Renal cortex interstitium (tissue), 11 donors: ENCODE measurements around the gene PFKFB4. TPM values are rescaled to one million over a fixed set of nuclear protein-coding genes. Genes with fewer than 3 reads are reported as not detected.

Experiments
- DNase-seq, 11 donors: peaks; one replicate each; pipeline ENCODE4 v3.0.0-alpha.2; 2013; ENCODE audit warnings: low read depth in 9 of 11, low spot score in 4 of 11; ENCODE audit errors: extremely low read depth in 1 of 11
- polyA plus RNA-seq, 3 donors: library from polyadenylated mRNA; unstranded; fragments of 120-200 nt; gene quantifications; one replicate each; pipeline ENCODE4 v1.2.1, GENCODE V29; 2013; ENCODE audit not compliant: insufficient read length in 3 of 3

PFKFB4 gene
- polyA plus RNA-seq, 3 donors, result 4.0 to 12.8 (median 5.2) TPM

- DNase-seq, result no peak
Observed at GRCh38 chr3:48591436-48591835, 34.8 kb upstream of the PFKFB4 start.

GRCh38 chr3:48588230-48588629, 31.6 kb upstream of the PFKFB4 start:
- DNase-seq, result no peak

DNA sequence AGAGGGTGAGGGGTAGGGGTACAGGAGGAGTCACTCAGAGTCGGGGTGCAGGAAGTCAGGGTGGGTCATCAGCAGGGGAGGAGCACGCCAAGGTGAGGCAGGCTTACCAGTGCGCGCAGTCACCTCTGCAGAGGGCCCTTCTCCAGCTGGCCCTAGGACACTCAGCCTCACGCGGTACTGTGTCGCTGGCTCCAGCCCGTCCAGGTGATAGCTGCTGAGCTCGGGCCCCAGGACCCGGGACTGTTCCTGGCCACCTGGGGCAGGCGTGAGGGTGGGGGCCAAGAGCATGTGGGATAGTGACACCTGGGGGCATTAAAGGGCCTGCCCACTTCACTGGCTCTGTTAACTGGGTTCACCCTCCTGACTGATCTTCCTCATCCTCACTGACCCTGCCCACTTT, 31.1 kb upstream of the PFKFB4 start:
- DNase-seq, result no peak

DNA sequence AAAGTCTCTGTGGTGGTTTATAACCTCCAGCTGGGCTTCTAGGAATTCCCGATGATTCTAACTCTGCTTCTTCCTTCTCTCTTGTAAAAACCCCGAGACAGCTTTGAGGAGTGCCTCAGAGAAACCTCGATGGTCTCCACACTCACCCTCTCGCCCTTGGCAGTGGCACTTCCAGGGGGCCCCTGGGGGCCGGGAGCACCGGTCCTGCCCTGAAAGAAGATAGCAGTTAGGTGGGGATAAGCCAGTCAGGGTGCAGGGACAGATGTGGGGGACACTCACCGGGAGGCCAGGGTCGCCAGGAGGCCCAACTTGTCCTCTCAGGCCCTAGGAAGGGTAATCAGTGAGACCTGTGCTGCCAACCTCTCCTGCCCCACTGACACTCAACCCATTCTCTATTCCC, 28.8 kb upstream of the PFKFB4 start:
- no peak for DNase-seq

DNA sequence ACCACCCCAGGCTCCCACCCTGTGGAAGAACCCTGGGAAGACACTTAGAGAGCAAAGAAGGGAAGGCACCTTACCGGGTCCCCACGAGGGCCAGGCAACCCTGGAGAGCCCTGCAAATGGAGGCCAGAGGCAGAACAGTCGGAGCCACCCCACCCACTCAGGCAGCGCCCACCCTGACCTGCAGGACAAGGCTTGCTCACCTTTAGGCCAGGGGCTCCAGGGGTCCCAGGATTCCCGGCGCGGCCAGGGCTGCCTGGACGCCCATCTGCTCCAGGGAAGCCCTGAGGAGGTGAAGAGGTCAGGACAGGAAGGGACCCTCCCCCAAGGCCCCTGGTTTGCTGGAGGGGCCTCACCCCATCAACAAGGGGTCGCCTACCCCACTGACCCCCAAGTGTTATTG, 28.2 kb upstream of the PFKFB4 start:
- no peak for DNase-seq

- no peak for DNase-seq
Observed at GRCh38 chr3:48581621-48582481, 25.2 kb upstream of the PFKFB4 start.

DNA sequence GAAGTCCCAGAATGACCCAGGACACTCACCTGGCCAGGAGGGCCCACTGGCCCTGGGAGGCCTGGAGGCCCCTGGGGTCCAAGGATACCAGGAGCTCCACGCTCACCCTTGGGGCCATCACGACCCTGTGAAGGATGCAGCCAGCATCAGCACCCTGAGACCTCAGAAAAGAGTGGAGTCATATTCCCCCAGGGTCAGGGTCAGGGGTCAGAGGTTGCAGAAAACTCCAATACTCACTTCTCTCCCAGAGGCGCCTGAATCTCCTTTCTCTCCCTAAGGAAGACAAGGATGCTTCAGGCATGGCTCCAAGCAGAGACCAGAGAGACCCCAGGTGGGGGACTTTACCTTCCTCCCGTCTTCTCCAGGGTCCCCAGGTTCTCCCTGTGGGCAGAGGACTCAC, 20.0 kb upstream of the PFKFB4 start:
- no peak for DNase-seq

DNA sequence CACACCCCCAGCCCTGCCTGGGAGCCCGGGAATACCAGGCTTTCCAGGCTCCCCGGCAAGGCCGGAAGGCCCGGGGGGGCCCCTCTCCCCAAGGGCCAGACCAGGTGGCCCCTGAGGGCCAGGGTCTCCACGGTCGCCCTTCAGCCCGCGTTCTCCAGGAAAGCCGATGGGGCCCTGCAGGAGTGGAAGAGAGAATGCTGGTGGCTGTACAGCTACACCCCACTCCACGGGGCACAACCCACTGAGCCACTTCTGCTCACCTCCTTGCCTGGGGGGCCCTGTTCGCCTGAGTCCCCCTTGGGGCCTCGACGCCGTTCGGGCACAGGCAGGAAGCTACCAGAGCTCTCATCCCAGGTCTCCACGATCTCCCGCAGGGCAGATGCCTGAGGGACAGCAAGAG, 18.8 kb upstream of the PFKFB4 start:
- no peak for DNase-seq

DNA sequence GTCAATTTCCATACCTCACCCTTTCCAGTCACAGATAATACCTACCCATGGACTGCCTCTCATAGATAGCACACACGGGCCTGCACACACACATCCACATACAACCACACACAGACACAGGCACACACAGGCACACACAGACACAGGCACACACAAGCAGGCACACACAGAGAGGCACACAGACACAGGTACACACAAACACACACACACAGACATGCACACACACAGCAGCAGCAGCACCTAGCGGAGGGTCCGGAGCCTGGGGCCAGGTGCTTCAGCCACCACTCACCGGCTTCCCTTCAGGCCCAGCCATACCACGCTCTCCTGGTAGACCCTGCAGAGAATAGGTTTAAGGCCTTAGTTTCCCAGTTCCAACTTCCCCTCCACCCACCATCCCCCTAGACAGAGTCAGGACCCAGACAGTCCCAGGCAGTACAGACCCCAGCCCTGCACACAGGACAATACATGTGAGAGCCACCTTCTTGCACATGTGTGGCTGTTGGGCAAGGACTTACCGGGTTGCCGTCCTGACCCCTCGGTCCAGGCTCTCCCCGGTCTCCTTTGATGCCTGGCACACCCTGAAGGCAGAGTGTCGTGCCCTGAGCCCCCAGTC, 17.5 kb upstream of the PFKFB4 start:
- no peak for DNase-seq

- no peak for DNase-seq
Observed at GRCh38 chr3:48572517-48572916, 15.9 kb upstream of the PFKFB4 start.

DNA sequence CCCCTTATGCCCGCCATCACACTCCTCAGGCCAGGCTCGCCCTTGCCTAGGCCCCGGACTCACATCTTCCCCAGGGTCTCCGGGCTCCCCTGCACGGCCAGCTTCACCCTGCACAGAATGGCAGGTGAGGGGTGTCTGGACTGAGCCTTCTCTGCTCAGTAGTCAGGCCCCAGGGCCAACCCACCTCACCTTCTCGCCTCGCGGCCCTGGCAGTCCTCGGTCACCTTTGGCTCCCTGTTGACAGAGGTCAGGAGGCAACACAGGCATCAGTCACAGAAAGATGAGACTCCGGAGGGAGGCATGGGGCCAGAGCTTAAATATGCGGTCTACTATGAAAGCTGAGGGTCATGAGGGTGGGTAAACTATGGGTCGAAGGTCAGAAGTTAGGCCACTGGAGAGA, 15.3 kb upstream of the PFKFB4 start:
- no peak for DNase-seq

DNA sequence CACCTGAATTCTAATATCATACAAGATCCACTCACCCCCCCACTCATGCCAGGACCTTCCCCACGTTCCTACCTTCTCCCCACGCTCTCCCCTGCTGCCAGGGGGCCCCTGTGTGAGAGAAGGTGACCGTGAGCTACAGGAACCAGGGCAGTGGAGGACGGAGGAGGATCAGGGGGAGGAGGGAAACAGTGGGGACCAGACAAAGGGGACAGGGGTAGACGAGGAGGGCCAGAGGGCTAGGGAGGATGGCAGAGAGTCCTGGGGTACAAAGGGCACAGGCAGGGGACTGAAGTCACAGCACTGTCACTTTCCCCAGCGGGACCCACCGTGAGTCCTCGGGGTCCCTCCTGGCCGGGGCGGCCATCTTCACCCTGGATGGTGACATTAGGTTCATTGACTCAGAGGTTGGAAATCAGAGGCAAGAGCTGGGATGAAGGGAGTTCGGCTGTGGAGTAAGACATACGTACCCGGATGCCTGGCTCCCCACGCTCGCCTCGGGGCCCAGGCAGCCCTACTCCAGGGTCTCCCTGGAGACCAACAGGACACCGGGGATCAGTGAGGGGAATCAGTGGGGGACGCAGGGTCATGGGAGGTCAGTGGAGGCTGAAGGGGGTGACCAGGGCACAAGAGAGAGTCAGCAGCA, 13.3 kb upstream of the PFKFB4 start:
- no peak for DNase-seq

- DNase-seq, result no peak
Observed at GRCh38 chr3:48569400-48569799, 12.8 kb upstream of the PFKFB4 start.

DNA sequence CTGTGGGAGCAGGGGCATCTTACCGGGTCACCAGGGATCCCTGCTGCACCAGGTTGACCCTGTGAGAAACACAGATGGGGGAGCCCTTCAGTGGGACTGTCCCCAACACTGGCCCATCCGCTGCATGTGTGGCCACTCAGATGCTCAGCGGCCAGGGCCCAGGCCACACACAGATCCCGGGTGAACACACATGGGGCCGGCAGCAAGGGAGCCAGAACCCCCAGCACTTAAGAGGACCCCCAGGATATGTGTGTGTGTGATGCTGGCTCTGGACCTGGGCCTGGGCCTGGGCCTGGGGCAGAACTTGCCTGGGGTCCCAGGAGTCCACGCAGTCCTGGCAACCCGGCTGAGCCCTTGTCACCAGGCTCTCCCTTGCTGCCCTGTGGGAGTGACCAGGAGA, 11.9 kb upstream of the PFKFB4 start:
- no peak for DNase-seq

- no peak for DNase-seq
Observed at GRCh38 chr3:48567500-48567899, 10.9 kb upstream of the PFKFB4 start.

DNA sequence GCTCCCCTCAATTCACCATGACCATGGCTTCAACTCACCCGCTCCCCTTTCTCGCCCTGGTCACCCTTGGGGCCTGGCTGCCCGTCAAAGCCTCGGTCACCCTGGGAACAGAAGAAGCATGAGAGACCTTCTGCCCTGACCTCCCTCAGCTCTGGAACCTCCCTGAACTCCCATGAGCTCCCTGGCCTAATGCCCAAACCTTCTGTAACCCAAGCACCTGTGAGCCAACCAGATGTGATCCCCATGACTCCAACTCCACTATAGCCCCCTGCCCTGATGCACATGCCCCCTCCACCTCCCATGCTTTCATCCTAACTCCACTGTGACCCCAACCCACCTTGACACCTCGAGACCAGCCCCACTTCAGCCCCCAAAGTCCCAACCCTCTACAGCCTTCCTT, 10.5 kb upstream of the PFKFB4 start:
- no peak for DNase-seq

GRCh38 chr3:48566401-48566760, 9.8 kb upstream of the PFKFB4 start:
- no peak for DNase-seq

- no peak for DNase-seq
Observed at GRCh38 chr3:48565591-48566400, 9.2 kb upstream of the PFKFB4 start.

- DNase-seq, result no peak
Observed at GRCh38 chr3:48565186-48565585, 8.6 kb upstream of the PFKFB4 start.

DNA sequence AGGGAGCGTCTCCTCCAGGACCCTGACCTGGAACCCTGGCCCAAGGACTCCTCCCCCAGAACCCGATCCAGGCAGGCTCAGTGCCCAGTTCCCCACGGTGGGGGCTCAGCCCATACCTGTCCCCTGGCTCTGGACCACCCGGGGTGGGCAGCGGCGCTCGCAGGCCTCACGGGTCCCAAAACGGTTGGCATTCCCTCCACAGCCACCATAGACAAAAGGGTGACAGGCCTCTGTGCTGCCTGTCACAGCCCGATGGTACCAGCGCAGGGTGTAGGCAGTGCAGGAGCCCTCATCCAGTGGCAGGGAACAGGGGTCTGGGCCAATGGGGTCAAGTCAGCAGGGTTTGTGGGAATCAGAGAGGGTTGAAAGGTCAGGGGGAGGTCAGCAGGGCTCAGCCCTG, 8.1 kb upstream of the PFKFB4 start:
- DNase-seq, result no peak
